Nephron (organoid): ENCODE measurements around the gene AADACL4.
"Not testable (repeated sequence)": the region's sequence is repeated elsewhere in the genome, so short reads cannot be mapped to it uniquely, and the experiment has no call there.

Source experiments
- H3K27ac Mint-ChIP-seq, 3 experiments: 2 replicates each; pipeline ENCODE4 v1.8.0; 2020; ENCODE audit warnings: mixed read lengths in 3 of 3, mild to moderate bottlenecking in 2 of 3, moderate library complexity in 1 of 3
- H3K27me3 Mint-ChIP-seq: 2 replicates; pipeline ENCODE4 v1.8.0; 2021; ENCODE audit warnings: low read depth, mild to moderate bottlenecking, moderate library complexity, mixed read lengths
- H3K36me3 Mint-ChIP-seq: 2 replicates; pipeline ENCODE4 v1.8.0; 2020; ENCODE audit warnings: low read depth, mixed read lengths
- H3K4me1 Mint-ChIP-seq: 2 replicates; pipeline ENCODE4 v1.8.0; 2020; ENCODE audit warnings: mixed read lengths
- H3K4me3 Mint-ChIP-seq, 3 experiments: 2 replicates each; pipeline ENCODE4 v1.8.0; 2020; ENCODE audit warnings: mild to moderate bottlenecking in 3 of 3, mixed read lengths in 3 of 3, moderate library complexity in 2 of 3
- H3K9me3 Mint-ChIP-seq: 2 replicates; pipeline ENCODE4 v1.8.0; 2020; ENCODE audit warnings: mixed read lengths
- TF ChIP-seq, protein P1 (sequence below), 3 experiments: fragments of 200-600 bp; sonication (generic); IDR thresholded peaks; one replicate each; pipeline ENCODE4 v1.5.0; 2021; ENCODE audit warnings: antibody characterized with exemption in 3 of 3; ENCODE audit not compliant: unreplicated experiment in 3 of 3

AADACL4 gene

DNA sequence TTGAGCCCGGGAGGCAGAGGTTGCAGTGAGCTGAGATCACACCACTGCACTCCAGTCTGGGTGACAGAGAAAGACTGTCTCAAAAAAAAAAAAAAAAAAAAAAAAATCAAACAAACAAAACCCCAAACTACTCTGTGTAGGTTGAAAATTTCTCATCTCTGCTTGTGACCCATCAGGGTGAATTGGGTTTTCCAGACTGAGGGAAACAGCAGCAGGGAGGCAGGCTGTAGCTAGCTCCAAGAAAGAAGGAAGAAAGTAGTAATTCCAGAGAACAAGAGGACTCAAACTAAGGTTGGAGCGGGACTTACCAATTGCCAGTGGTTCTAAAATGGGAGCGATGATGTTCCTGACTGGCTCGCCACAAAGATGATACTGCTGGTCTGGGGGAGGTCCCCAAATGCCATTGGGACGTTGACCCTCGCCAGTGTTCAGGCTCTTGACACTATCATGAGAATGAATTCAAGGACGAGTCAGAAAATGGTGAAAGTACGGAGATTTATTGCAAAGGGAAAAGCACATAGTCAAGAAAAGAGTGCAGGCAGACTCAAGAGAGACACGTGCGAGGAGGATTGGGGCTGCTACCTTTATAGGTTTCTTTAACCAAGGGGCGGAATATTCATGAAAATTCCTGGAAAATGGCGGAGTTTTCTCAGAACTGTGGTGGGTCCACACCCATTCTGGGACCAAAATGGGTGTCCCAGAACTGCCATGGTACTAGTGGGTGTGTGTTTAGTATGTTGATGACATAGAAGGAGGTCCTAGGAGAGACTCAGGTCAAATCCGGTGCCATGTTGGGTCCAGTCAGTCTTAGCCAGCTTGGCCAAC is 13.4 kb downstream of the AADACL4 start:
- TF ChIP-seq, protein P1, sequence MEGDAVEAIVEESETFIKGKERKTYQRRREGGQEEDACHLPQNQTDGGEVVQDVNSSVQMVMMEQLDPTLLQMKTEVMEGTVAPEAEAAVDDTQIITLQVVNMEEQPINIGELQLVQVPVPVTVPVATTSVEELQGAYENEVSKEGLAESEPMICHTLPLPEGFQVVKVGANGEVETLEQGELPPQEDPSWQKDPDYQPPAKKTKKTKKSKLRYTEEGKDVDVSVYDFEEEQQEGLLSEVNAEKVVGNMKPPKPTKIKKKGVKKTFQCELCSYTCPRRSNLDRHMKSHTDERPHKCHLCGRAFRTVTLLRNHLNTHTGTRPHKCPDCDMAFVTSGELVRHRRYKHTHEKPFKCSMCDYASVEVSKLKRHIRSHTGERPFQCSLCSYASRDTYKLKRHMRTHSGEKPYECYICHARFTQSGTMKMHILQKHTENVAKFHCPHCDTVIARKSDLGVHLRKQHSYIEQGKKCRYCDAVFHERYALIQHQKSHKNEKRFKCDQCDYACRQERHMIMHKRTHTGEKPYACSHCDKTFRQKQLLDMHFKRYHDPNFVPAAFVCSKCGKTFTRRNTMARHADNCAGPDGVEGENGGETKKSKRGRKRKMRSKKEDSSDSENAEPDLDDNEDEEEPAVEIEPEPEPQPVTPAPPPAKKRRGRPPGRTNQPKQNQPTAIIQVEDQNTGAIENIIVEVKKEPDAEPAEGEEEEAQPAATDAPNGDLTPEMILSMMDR (IDR thresholded peaks at IDR 0.05; ENCODE audit: unreplicated experiment in 3 of 3) = no peak
- Mint-ChIP-seq H3K4me3 (no peak overlapping the region), H3K27ac (no peak overlapping the region), H3K4me1 (peaks cover 11% of the 10 kb centered on the region), H3K27me3 (peaks cover 6% of the 10 kb centered on the region), H3K36me3 (no peaks in the 10 kb centered on the region), H3K9me3 (no peaks in the 10 kb centered on the region)

DNA sequence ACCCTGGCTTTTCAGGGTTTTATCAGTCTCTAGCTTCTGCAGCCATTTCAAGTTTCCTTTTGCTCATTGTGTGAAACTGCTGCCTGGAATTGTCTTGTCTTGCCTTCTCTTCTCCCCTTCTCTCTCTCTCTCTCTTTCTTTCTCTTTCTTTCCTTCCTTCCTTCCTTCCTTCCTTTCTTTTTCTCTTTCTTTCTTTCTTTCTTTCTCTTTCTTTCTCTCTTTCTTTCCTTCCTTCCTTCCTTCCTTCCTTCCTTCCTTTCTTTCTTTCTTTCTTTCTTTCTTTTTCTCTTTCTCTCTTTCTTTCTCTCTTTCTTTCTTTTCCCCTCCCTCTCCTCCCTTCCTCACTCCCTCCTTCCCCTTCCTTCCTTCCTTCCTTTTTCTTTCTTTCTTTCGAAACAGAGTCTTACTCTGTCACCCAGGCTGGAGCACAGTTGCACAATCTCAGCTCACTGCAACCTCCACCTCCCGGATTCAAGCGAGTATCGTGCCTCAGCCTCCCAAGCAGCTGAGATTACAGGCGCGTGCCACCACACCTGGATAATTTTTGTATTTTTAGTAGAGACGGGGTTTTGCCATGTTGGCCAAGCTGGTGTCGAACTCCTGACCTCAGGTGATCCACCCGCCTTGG is 14.1 kb downstream of the AADACL4 start:
- not testable (repeated sequence) for H3K27me3 Mint-ChIP-seq, H3K4me3 Mint-ChIP-seq, H3K36me3 Mint-ChIP-seq, H3K9me3 Mint-ChIP-seq, H3K27ac Mint-ChIP-seq
- peaks cover 11% of the 10 kb centered on the region for H3K4me1 Mint-ChIP-seq

- Mint-ChIP-seq H3K27ac (peak overlapping the region; percentile 6 to 73 (median 24)), H3K4me3 (no peak overlapping the region), H3K9me3 (no peaks in the 10 kb centered on the region), H3K4me1 (peaks cover 11% of the 10 kb centered on the region), H3K27me3 (peaks cover 6% of the 10 kb centered on the region), H3K36me3 (no peaks in the 10 kb centered on the region)
- TF ChIP-seq, protein P1 (IDR thresholded peaks at IDR 0.05; ENCODE audit: unreplicated experiment in 3 of 3) = peak; percentile 94 to 96 (median 95)
Measured at GRCh38 chr1:12658531-12659453, 14.9 kb downstream of the AADACL4 start.

- no peak overlapping the region for H3K4me3 Mint-ChIP-seq
Measured at GRCh38 chr1:12661606-12662219, 17.8 kb downstream of the AADACL4 start.

GRCh38 chr1:12662556-12662955 is 18.7 kb downstream of the AADACL4 start:
- Mint-ChIP-seq H3K4me1 (peaks cover 11% of the 10 kb centered on the region), H3K4me3 (no peak overlapping the region), H3K36me3 (no peaks in the 10 kb centered on the region), H3K27me3 (peaks cover 11% of the 10 kb centered on the region), H3K27ac (no peak overlapping the region), H3K9me3 (peaks cover 2% of the 10 kb centered on the region)
- TF ChIP-seq, protein P1 (IDR thresholded peaks at IDR 0.05; ENCODE audit: unreplicated experiment in 3 of 3) = no peak

More at GRCh38 chr1:12661606-12662219, 17.8 kb downstream of the AADACL4 start:
- Mint-ChIP-seq H3K27me3 (peaks cover 11% of the 10 kb centered on the region), H3K36me3 (no peaks in the 10 kb centered on the region), H3K27ac (no peak overlapping the region), H3K9me3 (peaks cover 2% of the 10 kb centered on the region), H3K4me1 (peaks cover 11% of the 10 kb centered on the region)
- TF ChIP-seq, protein P1 (IDR thresholded peaks at IDR 0.05; ENCODE audit: unreplicated experiment in 3 of 3) = no peak
